ENCODE data around the gene UBR4.

DNA sequence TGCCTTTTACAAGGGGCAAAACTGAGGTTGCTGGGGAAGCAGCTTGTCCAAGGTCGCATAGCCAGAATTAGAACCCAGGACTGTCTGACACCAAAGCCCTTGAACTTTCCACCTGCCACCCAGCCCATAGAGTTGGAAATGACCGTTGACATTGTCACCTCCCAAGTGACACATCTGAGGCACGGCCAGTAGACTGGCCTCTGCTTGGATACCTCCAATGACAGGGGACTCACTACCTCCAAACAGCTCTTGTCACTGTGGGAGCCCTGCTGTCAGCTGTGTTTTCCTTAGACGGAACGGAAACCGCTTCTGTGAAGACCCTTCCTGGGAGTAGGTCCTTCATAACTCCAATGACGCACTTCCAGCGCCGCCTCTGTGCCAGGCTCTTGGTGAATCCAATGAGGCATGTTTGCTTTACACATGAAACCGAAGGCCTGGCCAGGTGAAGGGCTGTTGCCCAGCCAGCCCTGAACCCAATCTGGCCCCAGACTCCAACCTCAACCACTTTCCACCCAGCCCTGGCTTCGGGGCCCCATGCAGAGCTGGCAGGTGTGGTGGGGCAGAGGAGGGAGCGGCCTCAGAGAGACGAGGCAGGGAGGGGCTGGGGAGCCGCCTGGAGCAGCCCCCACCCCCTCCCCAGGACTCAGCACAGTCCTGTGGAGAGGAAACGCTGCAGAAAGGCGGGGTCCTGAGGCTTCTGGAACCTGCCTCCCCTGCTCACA is 144.4 kb downstream of the UBR4 start:
- TF ChIP-seq POLR2AphosphoS5 (IDR thresholded peaks at IDR 0.05) (no peak), EP300 (IDR thresholded peaks at IDR 0.05) (no peak)

Measured in suprapubic skin (tissue), 4 donors.